ENCODE data around the gene INKA1. TPM values are rescaled to one million over a fixed set of nuclear protein-coding genes. Genes with fewer than 3 reads are reported as not detected.

INKA1 gene
- total RNA-seq, 1 donor from 2014 or later = not detected

DNA sequence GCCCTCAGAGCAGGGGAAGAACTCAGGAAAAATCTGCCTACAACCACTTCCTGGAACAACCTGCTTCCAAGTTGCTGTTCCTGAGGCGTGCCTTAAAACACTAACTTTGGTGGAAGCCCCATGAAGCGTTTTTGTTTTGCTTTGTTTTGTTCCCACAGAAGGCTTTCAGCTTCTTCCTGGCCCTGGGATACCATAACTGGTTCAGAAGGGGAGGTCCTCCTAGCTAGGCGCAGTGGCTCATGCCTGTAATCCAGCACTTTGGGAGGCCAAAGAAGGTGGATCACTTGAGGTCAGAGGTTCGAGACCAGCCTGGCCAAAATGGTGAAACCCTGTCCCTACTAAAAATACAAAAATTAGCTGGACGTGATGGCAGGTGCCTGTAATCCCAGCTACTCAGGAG, 15.5 kb upstream of the INKA1 start:
- TF ChIP-seq, protein P1, sequence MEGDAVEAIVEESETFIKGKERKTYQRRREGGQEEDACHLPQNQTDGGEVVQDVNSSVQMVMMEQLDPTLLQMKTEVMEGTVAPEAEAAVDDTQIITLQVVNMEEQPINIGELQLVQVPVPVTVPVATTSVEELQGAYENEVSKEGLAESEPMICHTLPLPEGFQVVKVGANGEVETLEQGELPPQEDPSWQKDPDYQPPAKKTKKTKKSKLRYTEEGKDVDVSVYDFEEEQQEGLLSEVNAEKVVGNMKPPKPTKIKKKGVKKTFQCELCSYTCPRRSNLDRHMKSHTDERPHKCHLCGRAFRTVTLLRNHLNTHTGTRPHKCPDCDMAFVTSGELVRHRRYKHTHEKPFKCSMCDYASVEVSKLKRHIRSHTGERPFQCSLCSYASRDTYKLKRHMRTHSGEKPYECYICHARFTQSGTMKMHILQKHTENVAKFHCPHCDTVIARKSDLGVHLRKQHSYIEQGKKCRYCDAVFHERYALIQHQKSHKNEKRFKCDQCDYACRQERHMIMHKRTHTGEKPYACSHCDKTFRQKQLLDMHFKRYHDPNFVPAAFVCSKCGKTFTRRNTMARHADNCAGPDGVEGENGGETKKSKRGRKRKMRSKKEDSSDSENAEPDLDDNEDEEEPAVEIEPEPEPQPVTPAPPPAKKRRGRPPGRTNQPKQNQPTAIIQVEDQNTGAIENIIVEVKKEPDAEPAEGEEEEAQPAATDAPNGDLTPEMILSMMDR (IDR thresholded peaks at IDR 0.05) = no peak
- H3K9me3 ChIP-seq = no peaks in the 10 kb centered on the region
- H3K27me3 ChIP-seq = no peaks in the 10 kb centered on the region
- no peak overlapping the region for H3K4me3 ChIP-seq
- intact Hi-C loops (cut with DNase I) = loop anchor here (5.0 kb wide), 2 partner anchors 250 to 665 kb away; partner anchors contain the start of gene USP19
- H3K36me3 ChIP-seq = peaks cover 0 to 1% of the 10 kb centered on the region in 2 donors
- DNase-seq (ENCODE audit: low spot score in 2 of 2) = peak in 1 of 2 donors; percentile 54
- peak overlapping the region in 1 of 2 donors; percentile 92 for H3K27ac ChIP-seq
- peaks cover 10 to 20% of the 10 kb centered on the region in 2 donors for H3K4me1 ChIP-seq

DNA sequence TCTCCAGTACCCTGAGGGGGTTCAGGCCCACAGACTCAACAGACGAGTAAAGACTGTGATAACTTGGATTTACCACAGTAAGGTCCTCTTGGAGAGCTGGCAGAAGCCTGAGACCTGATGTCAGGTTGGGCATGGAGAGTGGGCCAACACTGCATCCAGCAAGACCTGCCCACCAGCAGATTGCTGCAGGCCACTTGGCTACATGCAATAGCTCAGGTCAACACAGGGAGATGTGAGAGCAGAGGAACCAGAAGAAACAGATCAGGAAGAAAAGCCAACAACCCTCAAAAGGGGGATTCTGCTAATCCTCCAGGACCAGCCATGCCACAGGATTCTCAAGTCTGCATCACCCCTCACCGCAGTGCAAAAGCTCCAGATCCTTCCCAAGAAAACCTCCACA, 15.0 kb upstream of the INKA1 start:
- TF ChIP-seq, protein P1 (IDR thresholded peaks at IDR 0.05) = no peak
- Histone ChIP-seq H3K36me3 (no peaks in the 10 kb centered on the region), H3K4me3 (no peak overlapping the region), H3K4me1 (peaks cover 10 to 20% of the 10 kb centered on the region in 2 donors), H3K27me3 (no peaks in the 10 kb centered on the region), H3K9me3 (no peaks in the 10 kb centered on the region), H3K27ac (no peak overlapping the region)
- DNase-seq (ENCODE audit: low spot score in 2 of 2) = peak in 1 of 2 donors; percentile 50
- intact Hi-C loops (cut with DNase I) = loop anchor here (5.0 kb wide), 2 partner anchors 251 to 666 kb away; partner anchors contain the start of gene USP19

DNA sequence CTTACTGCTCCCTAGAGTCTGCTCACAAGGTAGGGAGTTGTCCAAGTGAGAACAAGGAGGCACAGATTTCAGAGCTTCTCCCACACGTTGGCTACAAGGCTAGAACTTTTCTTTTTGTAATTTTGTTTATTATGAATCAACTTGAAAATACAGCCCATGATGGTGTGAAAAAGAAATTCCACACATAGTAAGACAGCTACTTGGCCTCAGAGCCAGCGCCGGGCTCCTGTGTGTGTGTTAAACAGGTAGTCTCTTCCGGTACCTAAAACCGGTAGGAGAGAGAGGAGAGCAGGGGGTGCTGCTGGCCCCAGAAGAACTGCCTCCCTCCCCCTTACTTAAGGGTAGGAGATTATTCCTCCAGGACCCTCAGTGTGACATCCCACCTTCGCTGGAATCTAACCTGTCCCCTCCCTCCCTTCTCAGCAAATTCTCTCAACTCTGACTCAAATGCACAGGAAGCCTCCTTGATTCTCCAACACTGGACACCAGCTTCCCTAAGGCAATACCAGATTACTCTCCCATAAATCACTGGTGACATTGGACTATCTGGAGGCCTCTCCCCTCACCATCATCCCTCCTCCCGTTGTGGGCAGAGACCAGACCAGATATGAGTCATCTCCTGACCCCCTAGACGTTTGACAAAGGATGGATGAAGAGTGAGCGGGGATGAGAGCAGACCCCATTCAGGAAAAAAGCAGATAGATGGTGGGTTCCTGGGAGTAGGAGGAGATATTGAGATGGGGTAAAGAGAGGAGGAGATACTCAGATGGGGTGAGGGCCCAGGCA, 12.2 kb upstream of the INKA1 start:
- Histone ChIP-seq H3K4me1 (peaks cover 4 to 6% of the 10 kb centered on the region in 2 donors), H3K4me3 (no peak overlapping the region), H3K9me3 (no peaks in the 10 kb centered on the region), H3K27ac (no peak overlapping the region), H3K27me3 (no peaks in the 10 kb centered on the region), H3K36me3 (no peaks in the 10 kb centered on the region)
- TF ChIP-seq, protein P1 (IDR thresholded peaks at IDR 0.05) = no peak
- intact Hi-C loops (cut with DNase I) = no loop called here
- DNase-seq (ENCODE audit: low spot score in 2 of 2) = peak in 1 of 2 donors; percentile 18

DNA sequence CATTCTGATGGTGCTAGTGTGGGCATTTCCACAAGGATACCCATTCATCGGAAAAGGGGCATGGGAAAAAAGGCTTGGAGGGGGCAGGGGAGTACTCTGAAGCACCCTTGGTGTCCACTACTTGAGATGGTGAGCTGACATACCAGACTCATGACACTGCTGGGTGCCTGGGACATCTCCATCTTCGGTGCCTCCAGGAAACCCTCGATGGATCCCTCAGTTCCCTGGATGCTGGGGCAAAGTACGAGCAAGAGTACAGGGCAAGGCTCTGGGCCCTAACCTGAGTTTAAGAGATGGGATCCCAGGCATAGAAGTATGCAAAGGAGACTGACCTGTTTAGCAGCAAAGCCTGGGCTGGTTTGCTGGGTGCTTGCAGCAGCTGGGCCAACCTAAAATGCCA, 11.5 kb upstream of the INKA1 start:
- TF ChIP-seq, protein P1 (IDR thresholded peaks at IDR 0.05) = no peak
- Histone ChIP-seq H3K4me3 (no peak overlapping the region), H3K9me3 (no peaks in the 10 kb centered on the region), H3K4me1 (peaks cover 4 to 6% of the 10 kb centered on the region in 2 donors), H3K27me3 (no peaks in the 10 kb centered on the region), H3K27ac (no peak overlapping the region), H3K36me3 (no peaks in the 10 kb centered on the region)
- peak in 1 of 2 donors; percentile 55 for DNase-seq (ENCODE audit: low spot score in 2 of 2)
- intact Hi-C loops (cut with DNase I) = no loop called here

DNA sequence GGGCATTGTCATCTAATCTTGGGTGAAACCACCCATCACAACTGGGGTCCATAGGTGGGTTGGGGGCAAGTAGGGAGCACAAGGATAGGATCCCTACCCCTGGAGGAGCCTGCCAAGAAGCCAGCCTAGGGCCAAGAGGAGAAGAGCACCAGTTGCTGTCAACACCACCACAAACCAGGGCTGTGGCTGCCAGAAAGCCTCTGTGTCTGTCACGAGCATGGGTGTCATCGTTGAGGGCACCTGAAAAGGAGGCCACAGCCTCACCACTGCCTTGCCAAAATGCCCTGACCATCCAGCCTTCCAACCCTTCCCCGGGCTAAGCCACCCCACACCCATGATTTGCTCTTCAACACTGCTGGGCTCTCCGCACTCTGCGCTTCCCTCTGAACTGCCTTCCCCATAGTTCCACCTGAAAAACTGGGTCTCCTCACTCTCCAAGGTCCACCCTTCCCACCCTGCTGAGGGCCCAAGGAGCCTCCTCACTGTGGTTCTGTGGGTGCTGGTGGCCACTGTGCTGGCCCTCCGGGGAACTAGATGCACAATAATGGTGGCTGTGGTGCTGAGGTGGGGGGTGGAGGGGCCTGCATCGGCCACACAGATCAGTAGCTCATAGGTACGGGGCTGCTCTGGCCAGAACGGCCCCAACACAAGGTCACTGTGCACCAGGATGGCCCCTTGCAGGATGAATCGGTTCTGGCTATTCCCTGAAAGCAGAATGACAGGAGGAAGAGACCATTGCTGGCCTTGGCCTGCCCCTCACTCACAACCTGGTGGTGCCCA, 10.5 kb upstream of the INKA1 start:
- Histone ChIP-seq H3K36me3 (no peaks in the 10 kb centered on the region), H3K4me3 (no peak overlapping the region), H3K4me1 (no peaks in the 10 kb centered on the region), H3K27me3 (no peaks in the 10 kb centered on the region), H3K9me3 (no peaks in the 10 kb centered on the region), H3K27ac (no peak overlapping the region)
- DNase-seq (ENCODE audit: low spot score in 2 of 2) = peak in 1 of 2 donors; percentile 56
- TF ChIP-seq, protein P1 (IDR thresholded peaks at IDR 0.05) = no peak
- intact Hi-C loops (cut with DNase I) = no loop called here

Data from ascending aorta (tissue), 2 donors.